GM19468 (cell line): ENCODE data around the gene PCDHA4.
"Not testable (repeated sequence)": the region's sequence is repeated elsewhere in the genome, so short reads cannot be mapped to it uniquely, and the experiment has no call there.

Experiments
- ATAC-seq: cut with Tn5 transposase; IDR thresholded peaks from one replicate; pipeline ENCODE4 v1.9.1; 2021; ENCODE audit warnings: mild to moderate bottlenecking, moderate library complexity, moderate number of reproducible peaks; ENCODE audit not compliant: unreplicated experiment; ENCODE audit errors: extremely low read depth

Gene PCDHA4

DNA sequence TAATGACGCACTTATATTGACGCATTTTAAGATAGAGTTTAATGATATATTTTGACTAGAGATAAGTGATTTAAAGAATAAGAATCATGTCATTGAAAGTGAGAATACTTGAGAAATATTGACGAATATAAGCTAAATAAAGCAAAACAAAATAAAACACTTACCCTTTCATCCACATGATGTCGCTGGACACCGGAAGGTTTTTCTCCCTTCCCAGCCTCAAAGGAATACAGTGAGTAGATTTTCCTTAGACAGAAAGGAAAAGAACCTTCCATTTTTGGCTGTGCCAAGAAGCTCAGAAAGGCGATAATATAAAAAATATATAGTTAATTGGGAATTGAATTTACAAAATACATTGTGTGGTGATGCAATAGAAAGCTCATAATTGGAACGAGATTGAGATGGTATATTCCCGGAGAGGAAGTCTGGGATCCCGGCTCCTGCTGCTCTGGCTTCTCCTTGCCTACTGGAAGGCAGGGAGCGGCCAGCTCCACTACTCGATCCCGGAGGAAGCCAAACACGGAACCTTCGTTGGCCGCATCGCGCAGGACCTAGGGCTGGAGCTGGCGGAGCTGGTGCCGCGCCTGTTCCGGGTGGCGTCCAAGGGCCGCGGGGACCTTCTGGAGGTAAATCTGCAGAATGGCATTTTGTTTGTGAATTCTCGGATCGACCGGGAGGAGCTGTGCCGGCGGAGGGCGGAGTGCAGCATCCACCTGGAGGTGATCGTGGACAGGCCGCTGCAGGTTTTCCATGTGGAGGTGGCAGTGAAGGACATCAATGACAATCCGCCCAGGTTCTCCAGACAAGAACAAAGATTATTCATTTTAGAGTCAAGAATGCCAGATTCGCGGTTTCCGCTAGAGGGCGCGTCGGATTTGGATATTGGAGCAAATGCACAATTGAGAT, 14.8 kb downstream of the PCDHA4 start, which contains the start of gene PCDHA5:
Gene PCDHA5, plus strand, starts transcription at position 239 of the 906 bp plus-strand sequence.
- ATAC-seq: no peak

GRCh38 chr5:140822281-140822629, 15.4 kb downstream of the PCDHA4 start:
- no peak for ATAC-seq

DNA sequence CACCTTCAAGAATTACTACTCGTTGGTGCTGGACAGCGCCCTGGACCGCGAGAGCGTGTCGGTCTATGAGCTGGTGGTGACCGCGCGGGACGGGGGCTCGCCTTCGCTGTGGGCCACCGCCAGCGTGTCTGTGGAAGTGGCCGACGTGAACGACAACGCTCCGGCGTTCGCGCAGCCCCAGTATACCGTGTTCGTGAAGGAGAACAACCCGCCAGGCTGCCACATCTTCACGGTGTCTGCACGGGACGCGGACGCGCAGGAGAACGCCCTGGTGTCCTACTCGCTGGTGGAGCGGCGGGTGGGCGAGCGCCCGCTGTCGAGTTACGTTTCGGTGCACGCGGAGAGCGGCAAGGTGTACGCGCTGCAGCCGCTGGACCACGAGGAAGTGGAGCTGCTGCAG, 16.1 kb downstream of the PCDHA4 start:
- not testable (repeated sequence) for ATAC-seq

- no peak for ATAC-seq
Observed at GRCh38 chr5:140823475-140823874, 16.6 kb downstream of the PCDHA4 start.

GRCh38 chr5:140827704-140828361, 21.0 kb downstream of the PCDHA4 start, which contains the start of gene PCDHA6:
PCDHA6 (plus strand) TSS chr5:140827960; CDS start chr5:140828092, 132 bp downstream.
- no peak for ATAC-seq

DNA sequence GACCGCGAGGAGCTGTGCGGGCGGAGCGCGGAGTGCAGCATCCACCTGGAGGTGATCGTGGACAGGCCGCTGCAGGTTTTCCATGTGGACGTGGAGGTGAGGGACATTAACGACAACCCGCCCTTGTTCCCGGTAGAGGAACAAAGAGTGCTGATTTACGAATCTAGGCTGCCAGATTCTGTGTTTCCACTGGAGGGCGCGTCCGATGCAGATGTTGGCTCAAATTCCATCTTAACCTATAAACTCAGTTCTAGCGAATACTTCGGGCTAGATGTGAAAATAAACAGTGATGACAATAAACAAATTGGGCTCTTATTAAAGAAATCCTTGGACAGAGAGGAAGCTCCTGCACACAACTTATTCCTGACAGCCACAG, 21.5 kb downstream of the PCDHA4 start:
- no peak for ATAC-seq

- not testable (repeated sequence) for ATAC-seq
Observed at GRCh38 chr5:140829511-140830501, 22.9 kb downstream of the PCDHA4 start.

GRCh38 chr5:140833993-140834392, 27.1 kb downstream of the PCDHA4 start, which contains the start of gene PCDHA7:
PCDHA7 (plus strand) TSS chr5:140834269; CDS start chr5:140834384, 115 bp downstream.
- no peak for ATAC-seq

DNA sequence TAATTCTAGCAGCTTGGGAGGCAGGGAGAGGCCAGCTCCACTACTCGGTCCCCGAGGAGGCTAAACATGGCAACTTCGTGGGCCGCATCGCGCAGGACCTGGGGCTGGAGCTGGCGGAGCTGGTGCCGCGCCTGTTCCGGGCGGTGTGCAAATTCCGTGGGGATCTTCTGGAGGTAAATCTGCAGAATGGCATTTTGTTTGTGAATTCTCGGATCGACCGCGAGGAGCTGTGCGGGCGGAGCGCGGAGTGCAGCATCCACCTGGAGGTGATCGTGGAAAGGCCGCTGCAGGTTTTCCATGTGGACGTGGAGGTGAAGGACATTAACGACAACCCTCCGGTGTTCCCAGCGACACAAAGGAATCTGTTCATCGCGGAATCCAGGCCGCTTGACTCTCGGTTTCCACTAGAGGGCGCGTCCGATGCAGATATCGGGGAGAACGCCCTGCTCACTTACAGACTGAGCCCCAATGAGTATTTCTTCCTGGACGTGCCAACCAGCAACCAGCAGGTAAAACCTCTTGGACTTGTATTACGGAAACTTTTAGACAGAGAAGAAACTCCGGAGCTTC, 27.7 kb downstream of the PCDHA4 start:
- ATAC-seq: not testable (repeated sequence)

- no peak for ATAC-seq
Observed at GRCh38 chr5:140835622-140836510, 29.0 kb downstream of the PCDHA4 start.

- ATAC-seq: no peak
Observed at GRCh38 chr5:140840978-140841962, 34.4 kb downstream of the PCDHA4 start, which contains the start of gene PCDHA8. PCDHA8 (plus strand) TSS chr5:140841187; CDS start chr5:140841322, 135 bp downstream.

DNA sequence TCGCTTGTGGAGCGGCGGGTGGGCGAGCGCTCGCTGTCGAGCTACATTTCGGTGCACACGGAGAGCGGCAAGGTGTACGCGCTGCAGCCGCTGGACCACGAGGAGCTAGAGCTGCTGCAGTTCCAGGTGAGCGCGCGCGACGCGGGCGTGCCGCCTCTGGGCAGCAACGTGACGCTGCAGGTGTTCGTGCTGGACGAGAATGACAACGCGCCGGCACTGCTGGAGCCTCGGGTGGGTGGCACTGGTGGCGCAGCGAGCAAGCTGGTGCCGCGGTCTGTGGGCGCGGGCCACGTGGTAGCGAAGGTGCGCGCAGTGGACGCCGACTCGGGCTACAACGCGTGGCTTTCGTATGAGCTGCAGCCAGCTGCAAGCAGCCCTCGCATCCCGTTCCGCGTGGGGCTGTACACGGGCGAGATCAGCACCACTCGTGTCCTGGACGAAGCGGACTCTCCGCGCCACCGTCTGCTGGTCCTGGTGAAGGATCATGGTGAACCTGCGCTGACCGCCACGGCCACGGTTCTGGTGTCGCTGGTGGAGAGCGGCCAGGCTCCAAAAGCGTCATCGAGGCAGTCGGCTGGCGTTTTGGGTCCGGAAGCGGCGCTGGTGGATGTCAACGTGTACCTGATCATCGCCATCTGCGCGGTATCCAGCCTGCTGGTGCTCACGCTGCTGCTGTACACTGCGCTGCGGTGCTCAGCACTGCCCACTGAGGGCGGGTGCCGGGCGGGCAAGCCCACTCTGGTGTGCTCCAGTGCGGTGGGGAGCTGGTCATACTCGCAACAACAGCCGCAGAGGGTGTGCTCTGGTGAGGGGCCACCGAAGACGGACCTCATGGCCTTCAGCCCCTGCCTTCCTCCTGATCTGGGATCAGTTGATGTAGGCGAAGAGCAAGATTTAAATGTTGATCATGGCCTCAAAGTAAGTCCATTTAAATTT, 36.2 kb downstream of the PCDHA4 start:
- no peak for ATAC-seq

DNA sequence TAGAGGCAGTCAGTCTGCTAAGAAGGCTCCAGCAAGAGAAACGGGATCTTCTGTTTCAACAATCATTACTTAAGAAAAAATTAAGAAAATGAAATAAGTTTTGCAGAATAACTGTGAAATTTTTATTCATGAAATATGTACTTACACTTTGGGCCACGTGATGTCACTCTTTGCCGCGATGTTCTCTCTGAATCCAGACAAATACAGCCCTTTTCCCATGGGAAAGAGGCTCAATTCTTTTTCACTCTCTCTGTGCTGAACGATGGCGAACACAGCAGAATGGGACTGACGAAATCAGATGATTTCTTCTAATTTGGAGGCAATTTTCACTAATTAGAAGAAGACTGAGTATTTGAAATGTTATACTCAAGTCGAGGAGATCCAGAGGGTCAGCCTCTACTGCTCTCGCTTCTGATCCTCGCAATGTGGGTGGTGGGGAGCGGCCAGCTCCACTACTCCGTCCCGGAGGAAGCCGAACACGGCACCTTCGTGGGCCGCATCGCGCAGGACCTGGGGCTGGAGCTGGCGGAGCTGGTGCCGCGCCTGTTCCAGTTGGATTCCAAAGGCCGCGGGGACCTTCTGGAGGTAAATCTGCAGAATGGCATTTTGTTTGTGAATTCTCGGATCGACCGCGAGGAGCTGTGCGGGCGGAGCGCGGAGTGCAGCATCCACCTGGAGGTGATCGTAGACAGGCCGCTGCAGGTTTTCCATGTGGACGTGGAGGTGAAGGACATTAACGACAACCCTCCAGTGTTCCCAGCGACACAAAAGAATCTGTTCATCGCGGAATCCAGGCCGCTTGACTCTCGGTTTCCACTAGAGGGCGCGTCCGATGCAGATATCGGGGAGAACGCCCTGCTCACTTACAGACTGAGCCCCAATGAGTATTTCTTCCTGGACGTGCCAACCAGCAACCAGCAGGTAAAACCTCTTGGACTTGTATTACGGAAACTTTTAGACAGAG, 41.6 kb downstream of the PCDHA4 start, which contains the start of gene PCDHA9:
Gene PCDHA9, plus strand, starts transcription at position 244 of the 964 bp plus-strand sequence. Its CDS starts 114 bp downstream, at position 358.
- not testable (repeated sequence) for ATAC-seq

DNA sequence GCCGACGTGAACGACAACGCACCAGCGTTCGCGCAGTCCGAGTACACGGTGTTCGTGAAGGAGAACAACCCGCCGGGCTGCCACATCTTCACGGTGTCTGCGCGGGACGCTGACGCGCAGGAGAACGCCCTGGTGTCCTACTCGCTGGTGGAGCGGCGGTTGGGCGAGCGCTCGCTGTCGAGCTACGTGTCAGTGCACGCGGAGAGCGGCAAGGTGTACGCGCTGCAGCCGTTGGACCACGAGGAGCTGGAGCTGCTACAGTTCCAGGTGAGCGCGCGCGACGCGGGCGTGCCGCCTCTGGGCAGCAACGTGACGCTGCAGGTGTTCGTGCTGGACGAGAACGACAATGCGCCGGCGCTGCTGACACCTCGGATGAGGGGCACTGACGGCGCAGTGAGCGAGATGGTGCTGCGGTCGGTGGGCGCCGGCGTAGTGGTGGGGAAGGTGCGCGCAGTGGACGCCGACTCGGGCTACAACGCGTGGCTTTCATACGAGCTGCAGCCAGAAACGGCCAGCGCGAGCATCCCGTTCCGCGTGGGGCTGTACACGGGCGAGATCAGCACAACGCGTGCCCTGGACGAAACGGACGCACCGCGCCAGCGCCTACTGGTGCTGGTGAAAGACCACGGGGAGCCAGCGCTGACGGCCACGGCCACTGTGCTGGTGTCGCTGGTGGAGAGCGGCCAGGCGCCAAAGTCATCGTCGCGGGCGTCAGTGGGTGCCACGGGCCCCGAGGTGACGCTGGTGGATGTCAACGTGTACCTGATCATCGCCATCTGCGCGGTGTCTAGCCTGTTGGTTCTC, 43.2 kb downstream of the PCDHA4 start:
- not testable (repeated sequence) for ATAC-seq
